ENCODE measurements around the gene TEN1. TPM values are rescaled to one million over a fixed set of nuclear protein-coding genes. Genes with fewer than 3 reads are reported as not detected.

Gene TEN1
- total and polyA plus RNA-seq, 2 of the 13 experiments (the other 11 are each of a cell fraction or from before 2014, with no cell fraction given) = 18.0 to 21.3 TPM

- ATAC-seq = no peak
- no peak for FAIRE-seq
- H3K79me2 ChIP-seq (ENCODE audit: insufficient read depth, low read length) = no peaks in the 10 kb centered on the region
- H3K4me1 ChIP-seq (ENCODE audit: insufficient read depth, low read length) = peaks cover 14% of the 10 kb centered on the region
- H3K4me2 ChIP-seq (ENCODE audit: low read depth, low read length) = no peak overlapping the region
- no TSS peak for BruUV-seq (replicated peaks)
- H3K9me3 ChIP-seq (ENCODE audit: low read length) = no peaks in the 10 kb centered on the region
- TF ChIP-seq ZNF703 (CRISPR knock-in tag; IDR thresholded peaks at IDR 0.05; ENCODE audit: borderline replicate concordance) (no peak), HINFP (CRISPR knock-in tag; IDR thresholded peaks at IDR 0.05; ENCODE audit: low read depth) (no peak), GMEB2 (CRISPR knock-in tag; IDR thresholded peaks at IDR 0.05; ENCODE audit: low read depth) (no peak), PHB2 (IDR thresholded peaks at IDR 0.05; ENCODE audit: partially characterized antibody) (no peak), ZNF724P (CRISPR knock-in tag; IDR thresholded peaks at IDR 0.05; ENCODE audit: borderline replicate concordance) (no peak), ZNF891 (CRISPR knock-in tag; IDR thresholded peaks at IDR 0.05) (no peak), MYC (CRISPR knock-in tag; IDR thresholded peaks at IDR 0.05; ENCODE audit: borderline replicate concordance) (no peak)
- TF ChIP-seq, protein P1, sequence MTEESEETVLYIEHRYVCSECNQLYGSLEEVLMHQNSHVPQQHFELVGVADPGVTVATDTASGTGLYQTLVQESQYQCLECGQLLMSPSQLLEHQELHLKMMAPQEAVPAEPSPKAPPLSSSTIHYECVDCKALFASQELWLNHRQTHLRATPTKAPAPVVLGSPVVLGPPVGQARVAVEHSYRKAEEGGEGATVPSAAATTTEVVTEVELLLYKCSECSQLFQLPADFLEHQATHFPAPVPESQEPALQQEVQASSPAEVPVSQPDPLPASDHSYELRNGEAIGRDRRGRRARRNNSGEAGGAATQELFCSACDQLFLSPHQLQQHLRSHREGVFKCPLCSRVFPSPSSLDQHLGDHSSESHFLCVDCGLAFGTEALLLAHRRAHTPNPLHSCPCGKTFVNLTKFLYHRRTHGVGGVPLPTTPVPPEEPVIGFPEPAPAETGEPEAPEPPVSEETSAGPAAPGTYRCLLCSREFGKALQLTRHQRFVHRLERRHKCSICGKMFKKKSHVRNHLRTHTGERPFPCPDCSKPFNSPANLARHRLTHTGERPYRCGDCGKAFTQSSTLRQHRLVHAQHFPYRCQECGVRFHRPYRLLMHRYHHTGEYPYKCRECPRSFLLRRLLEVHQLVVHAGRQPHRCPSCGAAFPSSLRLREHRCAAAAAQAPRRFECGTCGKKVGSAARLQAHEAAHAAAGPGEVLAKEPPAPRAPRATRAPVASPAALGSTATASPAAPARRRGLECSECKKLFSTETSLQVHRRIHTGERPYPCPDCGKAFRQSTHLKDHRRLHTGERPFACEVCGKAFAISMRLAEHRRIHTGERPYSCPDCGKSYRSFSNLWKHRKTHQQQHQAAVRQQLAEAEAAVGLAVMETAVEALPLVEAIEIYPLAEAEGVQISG (CRISPR knock-in tag; IDR thresholded peaks at IDR 0.05) = no peak
- no peak overlapping the region for H2AFZ ChIP-seq (ENCODE audit: low read length)
- no peak overlapping the region for H3K9ac ChIP-seq (ENCODE audit: insufficient read depth, low read depth, low read length)
- ChIA-PET POLR2A (interaction anchor here (0.6 to 1.3 kb wide), 4 partner anchors 9 to 155 kb away, joined by 3 to 5 read pairs (median 3); partner anchors contain the start of genes CDK3, TRIM65 and WBP2), CTCF (ENCODE audit: low intra/inter-chr PET ratio, low total read pairs) (no interaction called here)
- H3K4me3 ChIP-seq (replicated peaks in 1 of 3; ENCODE audit: insufficient read depth in 1 of 3, low read depth in 2 of 3, low read length in 3 of 3) = no peak overlapping the region
- no peaks in the 10 kb centered on the region for H4K20me1 ChIP-seq (ENCODE audit: insufficient read depth, low read length)
- no peak for DNase-seq (ENCODE audit: low spot score)
- H3K27ac ChIP-seq (ENCODE audit: extremely low read length, insufficient read depth, low read length) = no peak overlapping the region
- intact Hi-C loops (cut with micrococcal nuclease; ENCODE audit: unreplicated experiment) = no loop called here
- no peaks in the 10 kb centered on the region for H3K27me3 ChIP-seq (ENCODE audit: control insufficient read depth in 1 of 2, insufficient read depth in 2 of 2, low read length in 2 of 2)
- H3K36me3 ChIP-seq (replicated peaks in 1 of 2; ENCODE audit: control insufficient read depth in 1 of 2, insufficient read depth in 2 of 2, low read length in 2 of 2) = peaks cover 0 to 6% of the 10 kb centered on the region in 2 experiments; a peak in 2 of 5 replicates
- in situ Hi-C loops (cut with HindIII; ENCODE audit: extremely low pct_ligation_motif_present, low pct_unique_long_range_greater_than_20kb) = loop anchor here (5.0 kb wide), 2 partner anchors 53 to 103 kb away; no protein-coding TSS in a partner anchor
- WGBS (ENCODE audit: low lambda C conversion rate) = 95% methylated on average over 21 of the region's 21 CpGs
Observed at GRCh38 chr17:76009969-76010661, 31.1 kb downstream of the TEN1 start.

Data from HepG2 (cell line).